SK-N-SH (cell line): Measurements from ENCODE around the gene CCDC9. TPM values are rescaled to one million over a fixed set of nuclear protein-coding genes. Genes with fewer than 3 reads are reported as not detected.

Experiments used
- CTCF ChIA-PET: fragments of 300-600, 350-600 bp; formaldehyde crosslinking; extraction: SDS; loops from one replicate; lab custom pipeline; 2021; lab: Yijun Ruan, JAX
- POLR2A ChIA-PET: fragments of 350-600 bp; sonication (Branson Sonifier 250); formaldehyde crosslinking; extraction: SDS; loops from one replicate; lab custom pipeline; 2020; ENCODE audit warnings: antibody characterized with exemption, inconsistent platforms; lab: Yijun Ruan, JAX
- DNase-seq: peaks from one replicate; pipeline ENCODE4 v3.0.0; 2012
- H2AFZ ChIP-seq: fragments of 200-600 bp; sonication (generic); 2 replicates; pipeline ENCODE4 v1.8.1; 2016; ENCODE audit warnings: antibody characterized with exemption, mild to moderate bottlenecking, low read depth
- H3F3A ChIP-seq: fragments of 200-600 bp; sonication (generic); replicated peaks from 2 replicates; pipeline ENCODE3; 2016; ENCODE audit warnings: antibody characterized with exemption, mild to moderate bottlenecking; ENCODE audit not compliant: insufficient read depth
- H3K27ac ChIP-seq, 2 experiments: fragments of 200-500 bp in 1 of 2; fragments of 200-600 bp in 1 of 2; sonication (Bioruptor generic) in 1 of 2; sonication (generic), shearing (Covaris generic) in 1 of 2; 2 replicates each; pipeline versions ENCODE4 v1.5.1 to v1.6.1; 2014 to 2016; ENCODE audit warnings: low read depth in 2 of 2, inconsistent platforms in 1 of 2, low read length in 1 of 2, mild to moderate bottlenecking in 1 of 2, mixed read lengths in 1 of 2
- H3K27me3 ChIP-seq: fragments of 200-600 bp; sonication (generic), shearing (Covaris generic); 2 replicates; pipeline ENCODE4 v1.6.1; 2016; ENCODE audit warnings: mixed run types; ENCODE audit not compliant: insufficient read depth
- H3K36me3 ChIP-seq, 2 experiments: fragments of 200-500 bp in 1 of 2; fragments of 200-600 bp in 1 of 2; sonication (Bioruptor generic) in 1 of 2; sonication (generic) in 1 of 2; replicated peaks in 1 of 2; 2 replicates each; pipeline versions ENCODE3 to v1.5.1; 2014 to 2016; ENCODE audit warnings: low read length in 1 of 2, mild to moderate bottlenecking in 1 of 2; ENCODE audit not compliant: insufficient read depth in 2 of 2, control insufficient read depth in 1 of 2
- H3K4me1 ChIP-seq, 2 experiments: fragments of 200-500 bp in 1 of 2; fragments of 200-600 bp in 1 of 2; sonication (Bioruptor generic) in 1 of 2; sonication (generic), shearing (Covaris generic) in 1 of 2; 2 replicates each; pipeline versions ENCODE4 v1.5.1 to v1.6.1; 2014 to 2016; ENCODE audit warnings: low read depth in 1 of 2, low read length in 1 of 2, mixed run types in 1 of 2; ENCODE audit not compliant: insufficient read depth in 2 of 2, control insufficient read depth in 1 of 2
- H3K4me2 ChIP-seq: fragments of 200-600 bp; sonication (generic), shearing (Covaris generic); 2 replicates; pipeline ENCODE4 v1.6.1; 2017; ENCODE audit warnings: mixed run types
- H3K4me3 ChIP-seq, 2 experiments: fragments of 200-500 bp in 1 of 2; fragments of 200-600 bp in 1 of 2; sonication (Bioruptor generic) in 1 of 2; sonication (generic), shearing (Covaris generic) in 1 of 2; 2 replicates each; pipeline versions ENCODE4 v1.5.1 to v1.8.1; 2014 to 2016; ENCODE audit warnings: low read depth in 2 of 2, inconsistent platforms in 1 of 2, low read length in 1 of 2, mild to moderate bottlenecking in 1 of 2, mixed read lengths in 1 of 2, moderate library complexity in 1 of 2
- H3K79me2 ChIP-seq: fragments of 200-600 bp; sonication (generic); 2 replicates; pipeline ENCODE4 v1.8.1; 2017; ENCODE audit warnings: mild to moderate bottlenecking; ENCODE audit not compliant: insufficient read depth
- H3K9ac ChIP-seq: fragments of 200-600 bp; sonication (generic); 2 replicates; pipeline ENCODE4 v1.6.1; 2017; ENCODE audit warnings: mixed run types
- H3K9me2 ChIP-seq: fragments of 200-600 bp; sonication (generic); 2 replicates; pipeline ENCODE4 v1.6.1; 2017; ENCODE audit warnings: mixed run types
- H3K9me3 ChIP-seq: fragments of 200-600 bp; sonication (generic); 2 replicates; pipeline ENCODE4 v1.6.1; 2017; ENCODE audit warnings: mixed run types, mild to moderate bottlenecking, moderate library complexity
- H4K20me1 ChIP-seq: fragments of 200-600 bp; sonication (generic); 2 replicates; pipeline ENCODE4 v1.6.1; 2017; ENCODE audit warnings: mild to moderate bottlenecking, mixed run types; ENCODE audit not compliant: insufficient read depth
- ELF1 ChIP-seq: IDR thresholded peaks from 2 replicates; pipeline ENCODE4 v1.4.0; 2012
- FOSL2 ChIP-seq: IDR thresholded peaks from 2 replicates; pipeline ENCODE4 v1.4.0; 2012; ENCODE audit warnings: low read depth, mild to moderate bottlenecking, moderate library complexity, borderline replicate concordance
- FOXM1 ChIP-seq: IDR thresholded peaks from 2 replicates; pipeline ENCODE4 v1.4.0; 2012; ENCODE audit warnings: low read depth, mild to moderate bottlenecking
- GATA2 ChIP-seq: sonication (generic); formaldehyde crosslinking; IDR thresholded peaks from 2 replicates; pipeline ENCODE4 v1.5.0; 2020; ENCODE audit warnings: mild to moderate bottlenecking, missing genetic modification reagents
- JUND ChIP-seq: IDR thresholded peaks from 2 replicates; pipeline ENCODE4 v1.4.0; 2012
- POLR2AphosphoS5 ChIP-seq: IDR thresholded peaks from 2 replicates; pipeline ENCODE4 v1.6.1; 2012; ENCODE audit warnings: low read depth, low read length
- RAD21 ChIP-seq: IDR thresholded peaks from 2 replicates; pipeline ENCODE4 v1.6.1; 2012; ENCODE audit warnings: mild to moderate bottlenecking, low read length
- RCOR1 ChIP-seq: fragments of 150-350 bp; IDR thresholded peaks from 2 replicates; pipeline ENCODE4 v1.6.1; 2017; ENCODE audit warnings: antibody characterized with exemption, low read length
- RFX5 ChIP-seq: IDR thresholded peaks from 2 replicates; pipeline ENCODE4 v1.6.1; 2012; ENCODE audit warnings: mild to moderate bottlenecking, improper control_type of control experiment, low read length
- RXRA ChIP-seq: IDR thresholded peaks from 2 replicates; pipeline ENCODE4 v1.4.0; 2012; ENCODE audit warnings: low read depth, mild to moderate bottlenecking, borderline replicate concordance
- SIN3A ChIP-seq: IDR thresholded peaks from 2 replicates; pipeline ENCODE4 v1.6.1; 2012; ENCODE audit warnings: low read depth, mild to moderate bottlenecking, low read length, moderate library complexity, borderline replicate concordance
- TEAD4 ChIP-seq: IDR thresholded peaks from 2 replicates; pipeline ENCODE4 v1.4.0; 2012; ENCODE audit warnings: mild to moderate bottlenecking, borderline replicate concordance; ENCODE audit not compliant: insufficient read depth
- YY1 ChIP-seq: IDR thresholded peaks from 2 replicates; pipeline ENCODE4 v1.4.0; 2012; ENCODE audit warnings: low read depth, mild to moderate bottlenecking
- WGBS: methylation state at CpG from one replicate; pipeline ENCODE4 v1.1.6; 2017; ENCODE audit warnings: low lambda C conversion rate; 5-methylcytosine and 5-hydroxymethylcytosine counted together
- polyA plus RNA-seq, 3 experiments: library from polyadenylated mRNA; depleted of rRNA; stranded (reverse); fragments of >200 nt; gene quantifications; 2 replicates each; pipeline ENCODE4 v1.2.3, GENCODE V29; 2012
- TF ChIP-seq, protein P1 (sequence below): fragments of 150-350 bp; IDR thresholded peaks from 2 replicates; pipeline ENCODE4 v1.6.1; 2017; ENCODE audit warnings: antibody characterized with exemption, low read length, low read depth, borderline replicate concordance
- TF ChIP-seq, protein P2 (sequence below): fragments of 200-600 bp; sonication (generic); IDR thresholded peaks from 2 replicates; pipeline ENCODE4 v1.6.1; 2017; ENCODE audit warnings: antibody characterized with exemption, mild to moderate bottlenecking, moderate library complexity

CCDC9 gene
- polyA plus RNA-seq, 1 of the 3 experiments (the other 2 are of a cell fraction) = 12.4 TPM

DNA sequence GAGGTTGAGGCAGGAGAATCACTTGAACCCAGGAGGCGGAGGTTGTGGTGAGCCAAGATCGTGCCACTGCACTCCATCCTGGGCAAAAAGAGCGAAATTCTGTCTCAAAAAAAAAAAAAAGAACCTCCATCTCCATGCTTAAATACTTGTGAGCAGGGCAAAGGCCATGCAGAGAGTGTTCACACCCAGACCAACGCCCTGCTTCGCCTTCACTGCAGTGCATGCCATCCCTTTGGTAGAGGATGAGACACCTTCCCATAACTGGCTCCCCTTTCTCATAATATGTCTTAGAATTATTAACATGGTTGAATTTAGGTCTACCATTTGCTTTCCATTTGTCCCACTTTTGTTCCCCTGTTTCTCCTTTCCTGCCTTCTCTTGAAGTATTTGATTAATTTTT is 40.7 kb upstream of the CCDC9 start:
- POLR2A ChIA-PET = interaction anchor here (0.6 to 1.0 kb wide), 2 partner anchors 29 to 584 kb away, joined by 4 to 5 read pairs; no protein-coding TSS in a partner anchor
- Histone ChIP-seq H3K9ac (no peak overlapping the region), H3K27ac (no peak overlapping the region), H3K79me2 (no peaks in the 10 kb centered on the region), H3K36me3 (peaks cover 2 to 3% of the 10 kb centered on the region in 2 experiments), H3K27me3 (no peaks in the 10 kb centered on the region), H3K4me1 (peaks cover under 1 to 7% of the 10 kb centered on the region in 2 experiments; a peak in 1 of 4 replicates), H2AFZ (no peak overlapping the region), H3F3A (peaks cover 12% of the 10 kb centered on the region), H3K4me3 (no peak overlapping the region), H3K9me3 (no peaks in the 10 kb centered on the region), H4K20me1 (no peaks in the 10 kb centered on the region), H3K9me2 (no peaks in the 10 kb centered on the region), H3K4me2 (no peak overlapping the region)
- CTCF ChIA-PET = interaction anchor here (1.2 to 22.3 kb wide), 2 partner anchors 10 to 30 kb away, joined by 3 to 520 read pairs; no protein-coding TSS in a partner anchor
- WGBS = 93% methylated on average over 5 of the region's 5 CpGs
- DNase-seq = no peak
- TF ChIP-seq ELF1 (no peak), RXRA (no peak), FOXM1 (no peak), POLR2AphosphoS5 (no peak), GATA2 (no peak), YY1 (no peak), FOSL2 (no peak), RFX5 (no peak), RCOR1 (no peak)
- TF ChIP-seq, protein P1, sequence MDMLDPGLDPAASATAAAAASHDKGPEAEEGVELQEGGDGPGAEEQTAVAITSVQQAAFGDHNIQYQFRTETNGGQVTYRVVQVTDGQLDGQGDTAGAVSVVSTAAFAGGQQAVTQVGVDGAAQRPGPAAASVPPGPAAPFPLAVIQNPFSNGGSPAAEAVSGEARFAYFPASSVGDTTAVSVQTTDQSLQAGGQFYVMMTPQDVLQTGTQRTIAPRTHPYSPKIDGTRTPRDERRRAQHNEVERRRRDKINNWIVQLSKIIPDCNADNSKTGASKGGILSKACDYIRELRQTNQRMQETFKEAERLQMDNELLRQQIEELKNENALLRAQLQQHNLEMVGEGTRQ = no peak
- TF ChIP-seq, protein P2, sequence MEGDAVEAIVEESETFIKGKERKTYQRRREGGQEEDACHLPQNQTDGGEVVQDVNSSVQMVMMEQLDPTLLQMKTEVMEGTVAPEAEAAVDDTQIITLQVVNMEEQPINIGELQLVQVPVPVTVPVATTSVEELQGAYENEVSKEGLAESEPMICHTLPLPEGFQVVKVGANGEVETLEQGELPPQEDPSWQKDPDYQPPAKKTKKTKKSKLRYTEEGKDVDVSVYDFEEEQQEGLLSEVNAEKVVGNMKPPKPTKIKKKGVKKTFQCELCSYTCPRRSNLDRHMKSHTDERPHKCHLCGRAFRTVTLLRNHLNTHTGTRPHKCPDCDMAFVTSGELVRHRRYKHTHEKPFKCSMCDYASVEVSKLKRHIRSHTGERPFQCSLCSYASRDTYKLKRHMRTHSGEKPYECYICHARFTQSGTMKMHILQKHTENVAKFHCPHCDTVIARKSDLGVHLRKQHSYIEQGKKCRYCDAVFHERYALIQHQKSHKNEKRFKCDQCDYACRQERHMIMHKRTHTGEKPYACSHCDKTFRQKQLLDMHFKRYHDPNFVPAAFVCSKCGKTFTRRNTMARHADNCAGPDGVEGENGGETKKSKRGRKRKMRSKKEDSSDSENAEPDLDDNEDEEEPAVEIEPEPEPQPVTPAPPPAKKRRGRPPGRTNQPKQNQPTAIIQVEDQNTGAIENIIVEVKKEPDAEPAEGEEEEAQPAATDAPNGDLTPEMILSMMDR = no peak

DNA sequence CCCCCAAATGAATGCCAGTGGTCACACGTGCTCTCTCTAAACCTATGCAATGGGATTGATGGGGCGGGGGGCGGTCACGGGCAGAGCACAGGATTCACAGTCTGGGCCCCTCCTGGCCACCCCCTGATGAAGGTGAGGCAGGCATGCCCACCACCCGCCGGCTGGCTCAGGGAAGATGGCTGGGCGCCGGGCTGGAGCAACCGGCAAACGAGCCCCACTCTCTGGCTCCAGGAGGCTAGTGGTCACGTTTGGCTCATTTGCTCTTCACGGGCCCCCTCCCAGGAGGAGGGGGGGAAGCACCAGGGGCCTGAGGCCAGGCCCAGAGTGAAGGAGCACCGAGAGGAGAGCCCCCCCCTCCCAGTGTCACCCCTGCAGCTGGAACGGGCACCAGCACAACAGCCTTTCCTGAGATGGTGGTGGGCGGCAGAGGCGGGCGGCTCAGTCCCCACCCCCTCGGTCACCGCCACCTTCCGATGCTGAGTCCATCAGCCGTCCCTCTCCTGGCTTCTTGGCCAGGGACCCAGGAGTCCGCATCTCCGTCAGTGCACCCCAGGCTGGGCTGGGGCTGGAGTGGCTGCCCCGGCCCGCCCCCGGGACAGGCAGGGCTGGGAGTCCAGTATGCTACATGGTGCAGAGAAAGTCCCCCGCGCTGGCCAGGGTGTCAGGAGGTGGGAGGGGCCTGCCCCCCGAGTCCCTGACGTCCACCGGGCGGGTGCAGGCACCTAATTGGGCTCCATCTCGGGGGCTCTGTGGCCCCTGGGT is 35.1 kb upstream of the CCDC9 start:
- Histone ChIP-seq H3K4me1 (peaks cover 4 to 7% of the 10 kb centered on the region in 2 experiments; a peak in 3 of 4 replicates), H3K9me3 (no peaks in the 10 kb centered on the region), H3F3A (peaks cover 21% of the 10 kb centered on the region), H3K27ac (no peak overlapping the region), H3K36me3 (peaks cover 13 to 21% of the 10 kb centered on the region in 2 experiments), H3K9me2 (no peaks in the 10 kb centered on the region), H2AFZ (no peak overlapping the region), H4K20me1 (peaks cover 23% of the 10 kb centered on the region), H3K4me3 (no peak overlapping the region), H3K79me2 (peaks cover 39% of the 10 kb centered on the region), H3K9ac (no peak overlapping the region), H3K27me3 (no peaks in the 10 kb centered on the region), H3K4me2 (no peak overlapping the region)
- 92% methylated on average over 12 of the region's 33 CpGs for WGBS
- TF ChIP-seq RAD21 (no peak), TEAD4 (no peak), JUND (no peak), SIN3A (no peak)
- peak; percentile 22 for DNase-seq
- CTCF ChIA-PET = interaction anchor here (22.3 kb wide), 1 partner anchor 24 kb away, joined by 520 read pairs; no protein-coding TSS in a partner anchor
- POLR2A ChIA-PET = no interaction called here
